Stimulated activated CD4-positive, alpha-beta T cell treated with anti-CD3 and anti-CD28 coated beads, TNF-alpha, amount 100 ng/mL, for 4 hours (primary cell): ENCODE measurements around the gene KRT32.
"Not testable (repeated sequence)": the region's sequence is repeated elsewhere in the genome, so short reads cannot be mapped to it uniquely, and the experiment has no call there.

Experiments used
- DNase-seq, 3 experiments: peaks; one replicate each; pipeline ENCODE4 v3.0.0-alpha.2; 2020; ENCODE audit warnings: low read depth in 3 of 3

The KRT32 gene

GRCh38 chr17:41429667-41430066, 37.5 kb downstream of the KRT32 start:
- no peak for DNase-seq

DNA sequence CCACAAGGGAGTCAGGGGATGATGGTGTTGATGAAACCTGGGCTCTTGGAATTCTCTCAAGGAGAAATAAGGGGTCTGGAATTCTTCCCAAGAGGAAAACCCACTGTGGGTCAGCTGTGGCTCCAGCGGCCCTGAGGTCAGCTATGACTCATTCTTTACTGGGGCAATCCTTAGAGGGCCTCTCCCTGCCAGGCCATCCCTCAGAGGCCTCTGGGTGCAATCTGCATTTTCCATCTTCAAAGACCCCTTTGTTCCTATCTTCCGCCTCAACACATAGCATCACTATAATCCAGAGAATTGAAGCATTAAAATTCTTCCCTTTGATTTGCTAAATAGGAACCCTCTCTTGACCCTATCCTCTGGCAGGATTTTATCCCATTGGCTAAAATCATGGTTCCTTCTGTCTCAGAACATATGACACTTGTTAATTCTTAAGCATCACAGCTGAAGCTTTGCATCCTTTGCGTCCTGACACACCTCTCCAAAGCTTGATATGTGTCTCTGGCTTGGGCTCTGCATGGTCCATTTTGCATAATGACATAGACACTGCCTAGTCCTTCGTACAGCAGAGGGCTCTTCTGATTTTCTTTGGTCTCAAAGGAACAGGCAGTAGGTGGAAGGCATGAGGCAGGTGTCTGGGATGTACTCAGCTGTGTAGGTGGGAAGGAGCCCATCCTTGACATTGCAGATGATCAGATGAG, 38.4 kb downstream of the KRT32 start:
- no peak for DNase-seq

DNA sequence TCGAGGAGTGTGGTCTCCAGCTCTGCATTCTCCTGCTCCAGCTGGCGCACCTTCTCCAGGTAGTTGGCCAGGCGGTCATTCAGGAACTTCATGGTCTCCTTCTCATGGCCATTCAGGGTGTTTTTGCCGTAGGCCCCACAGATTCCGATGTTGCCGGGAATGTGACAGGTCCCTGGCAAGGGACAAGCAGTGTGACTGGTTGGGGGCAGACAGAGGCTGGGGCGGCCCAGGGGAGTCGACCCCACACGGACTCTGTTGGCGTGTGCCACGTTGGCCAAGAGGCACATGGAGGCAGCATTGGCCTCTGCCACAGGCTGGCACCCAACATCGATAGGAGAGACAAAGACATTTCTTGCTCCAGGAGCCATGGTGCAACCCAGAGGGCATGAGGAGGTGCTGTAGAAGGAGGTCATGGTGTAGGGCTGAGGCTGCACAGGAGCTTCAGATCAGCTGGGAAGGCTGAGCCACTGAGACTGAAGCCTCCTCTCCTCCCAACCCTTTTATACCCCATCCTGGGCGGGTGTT, 43.0 kb downstream of the KRT32 start, which contains the start of gene KRT37:
KRT37 (minus strand) TSS at position 475 of the 525 bp plus-strand sequence; CDS start at position 413, 62 bp downstream.
- no peak for DNase-seq

DNA sequence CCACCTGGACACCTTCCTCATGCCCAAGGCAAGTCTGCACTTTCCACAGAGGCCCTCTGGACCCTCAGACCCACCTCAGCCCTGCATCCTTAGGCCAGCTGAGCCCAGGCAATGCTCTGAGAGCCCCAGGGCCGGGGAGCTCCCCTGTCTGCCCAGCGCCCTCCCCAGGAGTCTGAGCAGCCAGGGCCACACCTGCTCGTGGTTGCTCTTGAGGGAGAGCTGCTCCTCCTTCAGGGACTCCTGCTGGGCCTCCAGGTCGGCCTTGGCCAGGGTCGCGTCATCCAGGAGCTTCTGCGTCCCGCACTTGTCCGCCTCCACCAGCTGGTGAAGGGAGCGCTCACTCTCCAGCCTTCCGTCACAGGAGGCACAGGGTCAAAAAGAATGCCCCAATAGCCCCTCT, 44.6 kb downstream of the KRT32 start:
- DNase-seq: not testable (repeated sequence)

- no peak for DNase-seq
Measured at GRCh38 chr17:41421617-41422016, 45.6 kb downstream of the KRT32 start.

GRCh38 chr17:41421116-41421515, 46.1 kb downstream of the KRT32 start:
- DNase-seq: no peak

- DNase-seq: no peak
Measured at GRCh38 chr17:41420134-41420533, 47.1 kb downstream of the KRT32 start.

GRCh38 chr17:41419716-41420115, 47.5 kb downstream of the KRT32 start:
- no peak for DNase-seq

DNA sequence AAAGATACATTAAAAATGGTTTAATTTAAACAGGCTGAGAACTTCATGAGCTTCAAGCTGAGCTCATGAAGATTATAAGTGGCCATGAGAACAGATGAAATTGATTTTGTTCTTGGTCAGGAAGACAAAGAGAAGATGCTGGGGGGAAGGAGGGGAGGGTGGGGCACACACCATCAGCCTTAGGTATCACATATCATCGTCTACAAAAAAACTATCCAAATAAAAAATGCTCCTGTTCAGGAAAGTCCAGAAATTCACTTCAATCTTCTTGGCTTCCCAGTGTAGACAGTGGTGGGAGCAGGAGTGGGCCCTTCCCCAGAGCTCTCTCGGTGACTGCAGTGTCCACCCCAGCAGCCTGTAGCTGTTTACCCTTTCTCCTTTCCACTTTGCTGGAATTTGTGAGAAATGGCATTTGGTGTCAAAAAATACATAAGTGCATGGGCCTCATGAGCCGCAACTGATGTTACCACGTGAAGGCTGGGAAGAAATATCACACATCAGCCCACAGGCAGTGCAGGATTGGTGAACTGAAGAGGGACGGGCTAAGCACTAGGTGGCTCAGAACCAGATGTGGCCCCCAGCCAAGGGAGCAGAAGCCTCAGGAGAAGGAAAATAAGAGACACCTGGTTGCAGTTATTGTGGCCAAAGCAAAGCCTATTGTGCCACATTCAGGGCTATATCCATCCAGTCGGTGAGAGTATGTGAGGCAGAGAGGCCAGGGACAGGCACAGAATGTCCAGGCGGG, 48.9 kb downstream of the KRT32 start:
- no peak for DNase-seq

DNA sequence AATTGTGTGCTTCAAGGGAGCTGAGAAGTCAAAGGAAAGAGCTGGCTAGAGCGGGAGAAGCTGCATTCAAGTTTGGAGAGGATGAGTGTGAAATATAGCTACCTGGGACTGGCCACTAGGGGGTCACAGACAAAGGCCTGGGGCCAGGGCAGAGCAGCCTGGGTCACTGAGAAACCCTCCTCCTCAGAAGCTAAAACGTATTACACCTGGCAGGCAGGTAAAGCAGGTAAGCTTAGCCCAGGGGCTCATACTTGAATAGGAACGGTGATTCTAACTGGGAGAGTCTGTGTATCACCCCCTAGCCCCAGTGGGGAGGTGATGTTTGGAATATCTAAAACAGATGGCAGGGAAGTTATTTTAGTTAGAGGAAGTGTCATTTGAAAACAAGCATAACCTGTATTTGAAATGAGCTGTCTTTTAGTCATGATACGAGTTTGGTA, 49.6 kb downstream of the KRT32 start:
- DNase-seq: no peak

DNA sequence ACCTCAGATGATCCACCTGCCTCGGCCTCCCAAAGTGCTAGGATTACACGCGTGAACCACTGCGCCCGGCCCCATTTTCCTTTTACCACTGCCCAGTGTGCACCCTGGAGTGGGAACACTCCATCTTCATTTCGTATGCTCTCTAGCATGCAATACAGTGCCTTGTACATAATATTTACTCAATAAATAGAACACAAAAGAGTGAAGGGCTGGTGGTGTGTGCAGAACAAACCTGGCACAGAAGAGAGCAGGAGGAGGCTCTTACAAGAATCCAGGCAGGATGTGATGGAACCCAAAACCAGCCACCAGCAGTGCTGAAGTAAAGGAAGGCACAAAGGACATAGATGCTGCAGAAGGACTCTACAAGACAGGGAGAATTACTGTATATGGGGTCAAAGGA, 50.1 kb downstream of the KRT32 start:
- no peak for DNase-seq

GRCh38 chr17:41416479-41416878, 50.7 kb downstream of the KRT32 start:
- no peak for DNase-seq

GRCh38 chr17:41415833-41416335, 51.3 kb downstream of the KRT32 start:
- no peak for DNase-seq

DNA sequence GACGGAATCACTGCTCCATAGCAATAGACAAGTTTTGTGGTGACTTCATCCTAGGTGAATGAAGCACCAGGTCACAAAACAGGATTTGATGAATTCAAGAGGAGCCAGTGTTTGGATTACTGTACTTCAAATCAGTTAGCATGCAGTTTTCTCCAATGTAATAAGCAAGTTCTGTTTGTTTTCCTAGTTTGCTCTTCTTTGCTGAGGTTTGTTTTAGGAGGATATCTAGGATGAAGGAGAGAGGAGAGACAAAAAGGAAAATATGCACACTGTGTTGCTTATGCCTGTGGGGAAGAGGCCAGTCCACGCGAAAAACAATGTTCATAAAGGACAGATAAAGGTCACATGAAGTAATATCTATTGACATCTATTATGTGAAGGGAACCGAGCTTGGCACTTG, 51.8 kb downstream of the KRT32 start:
- DNase-seq: no peak

DNA sequence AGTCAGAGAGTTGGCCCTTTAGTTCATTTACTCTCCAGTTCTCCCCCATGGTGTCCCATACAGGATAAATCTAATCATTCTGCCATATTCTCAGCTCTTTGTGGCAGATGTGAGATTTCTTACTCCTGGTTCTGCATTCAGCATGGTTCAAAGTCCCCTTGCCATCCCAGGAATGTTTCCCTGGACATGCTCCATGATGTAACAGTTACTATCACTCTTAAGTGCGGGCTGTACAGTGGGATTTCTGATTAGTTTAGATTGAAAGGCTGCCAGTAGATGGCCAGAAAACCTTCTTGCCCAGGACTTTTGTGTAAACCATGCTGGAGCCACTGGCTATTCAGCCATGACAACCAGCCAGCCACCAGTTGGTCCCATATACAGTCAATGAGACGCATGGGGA, 53.2 kb downstream of the KRT32 start:
- no peak for DNase-seq

- DNase-seq: no peak
Measured at GRCh38 chr17:41413353-41413957, 53.7 kb downstream of the KRT32 start.

GRCh38 chr17:41411072-41411840, 55.9 kb downstream of the KRT32 start:
- no peak for DNase-seq
